GM18870 (cell line): ENCODE measurements around the gene PTPRH.

Experiments
- ATAC-seq: cut with Tn5 transposase; IDR thresholded peaks from one replicate; pipeline ENCODE4 v1.9.1; 2021; ENCODE audit warnings: moderate library complexity; ENCODE audit not compliant: unreplicated experiment

Gene PTPRH, protein sequence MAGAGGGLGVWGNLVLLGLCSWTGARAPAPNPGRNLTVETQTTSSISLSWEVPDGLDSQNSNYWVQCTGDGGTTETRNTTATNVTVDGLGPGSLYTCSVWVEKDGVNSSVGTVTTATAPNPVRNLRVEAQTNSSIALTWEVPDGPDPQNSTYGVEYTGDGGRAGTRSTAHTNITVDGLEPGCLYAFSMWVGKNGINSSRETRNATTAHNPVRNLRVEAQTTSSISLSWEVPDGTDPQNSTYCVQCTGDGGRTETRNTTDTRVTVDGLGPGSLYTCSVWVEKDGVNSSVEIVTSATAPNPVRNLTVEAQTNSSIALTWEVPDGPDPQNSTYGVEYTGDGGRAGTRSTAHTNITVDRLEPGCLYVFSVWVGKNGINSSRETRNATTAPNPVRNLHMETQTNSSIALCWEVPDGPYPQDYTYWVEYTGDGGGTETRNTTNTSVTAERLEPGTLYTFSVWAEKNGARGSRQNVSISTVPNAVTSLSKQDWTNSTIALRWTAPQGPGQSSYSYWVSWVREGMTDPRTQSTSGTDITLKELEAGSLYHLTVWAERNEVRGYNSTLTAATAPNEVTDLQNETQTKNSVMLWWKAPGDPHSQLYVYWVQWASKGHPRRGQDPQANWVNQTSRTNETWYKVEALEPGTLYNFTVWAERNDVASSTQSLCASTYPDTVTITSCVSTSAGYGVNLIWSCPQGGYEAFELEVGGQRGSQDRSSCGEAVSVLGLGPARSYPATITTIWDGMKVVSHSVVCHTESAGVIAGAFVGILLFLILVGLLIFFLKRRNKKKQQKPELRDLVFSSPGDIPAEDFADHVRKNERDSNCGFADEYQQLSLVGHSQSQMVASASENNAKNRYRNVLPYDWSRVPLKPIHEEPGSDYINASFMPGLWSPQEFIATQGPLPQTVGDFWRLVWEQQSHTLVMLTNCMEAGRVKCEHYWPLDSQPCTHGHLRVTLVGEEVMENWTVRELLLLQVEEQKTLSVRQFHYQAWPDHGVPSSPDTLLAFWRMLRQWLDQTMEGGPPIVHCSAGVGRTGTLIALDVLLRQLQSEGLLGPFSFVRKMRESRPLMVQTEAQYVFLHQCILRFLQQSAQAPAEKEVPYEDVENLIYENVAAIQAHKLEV

DNA sequence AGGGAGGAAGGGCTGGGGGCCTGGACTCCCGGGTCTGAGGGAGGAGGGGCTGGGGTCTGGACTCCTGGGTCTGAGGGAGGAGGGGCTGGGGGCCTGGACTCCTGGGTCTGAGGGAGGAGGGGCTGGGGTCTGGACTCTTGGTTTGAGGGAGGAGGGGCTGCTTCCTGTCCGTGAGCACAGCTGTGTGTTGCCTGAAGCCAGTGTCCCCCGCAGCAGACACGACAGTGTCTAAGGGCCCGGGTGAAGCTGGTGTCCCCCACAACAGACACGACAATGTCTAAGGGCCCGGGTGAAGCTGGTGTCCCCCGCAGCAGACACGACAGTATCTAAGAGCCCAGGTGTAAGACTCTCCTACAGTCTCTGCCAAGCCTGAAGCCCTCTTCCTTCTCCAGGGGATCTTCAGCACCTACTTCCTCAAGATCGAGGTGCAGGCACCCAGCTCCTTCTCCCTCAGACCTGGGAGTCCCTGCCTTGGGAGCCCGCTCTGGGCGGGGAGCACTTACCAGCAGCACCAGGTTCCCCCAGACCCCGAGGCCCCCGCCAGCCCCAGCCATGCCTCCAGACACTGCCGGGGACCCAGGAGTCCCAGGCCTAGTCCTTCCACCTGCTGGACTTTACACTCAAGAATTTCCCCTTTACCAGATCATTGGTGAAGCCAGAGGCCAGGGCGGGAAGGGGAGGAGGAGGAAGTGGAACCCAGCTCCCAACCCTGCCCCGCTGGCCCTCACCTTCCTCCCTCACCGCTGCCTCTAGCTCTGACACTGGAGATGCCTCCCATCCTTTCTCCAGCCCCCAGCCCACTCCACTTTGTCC, at the start of gene PTPRH:
PTPRH (minus strand) TSS at position 622 of the 813 bp plus-strand sequence; CDS start at position 554, 68 bp downstream.
- ATAC-seq: no peak

GRCh38 chr19:55258476-55258827, 49.2 kb upstream of the PTPRH start:
- no peak for ATAC-seq

GRCh38 chr19:55257461-55258420, 48.4 kb upstream of the PTPRH start:
- ATAC-seq: no peak

DNA sequence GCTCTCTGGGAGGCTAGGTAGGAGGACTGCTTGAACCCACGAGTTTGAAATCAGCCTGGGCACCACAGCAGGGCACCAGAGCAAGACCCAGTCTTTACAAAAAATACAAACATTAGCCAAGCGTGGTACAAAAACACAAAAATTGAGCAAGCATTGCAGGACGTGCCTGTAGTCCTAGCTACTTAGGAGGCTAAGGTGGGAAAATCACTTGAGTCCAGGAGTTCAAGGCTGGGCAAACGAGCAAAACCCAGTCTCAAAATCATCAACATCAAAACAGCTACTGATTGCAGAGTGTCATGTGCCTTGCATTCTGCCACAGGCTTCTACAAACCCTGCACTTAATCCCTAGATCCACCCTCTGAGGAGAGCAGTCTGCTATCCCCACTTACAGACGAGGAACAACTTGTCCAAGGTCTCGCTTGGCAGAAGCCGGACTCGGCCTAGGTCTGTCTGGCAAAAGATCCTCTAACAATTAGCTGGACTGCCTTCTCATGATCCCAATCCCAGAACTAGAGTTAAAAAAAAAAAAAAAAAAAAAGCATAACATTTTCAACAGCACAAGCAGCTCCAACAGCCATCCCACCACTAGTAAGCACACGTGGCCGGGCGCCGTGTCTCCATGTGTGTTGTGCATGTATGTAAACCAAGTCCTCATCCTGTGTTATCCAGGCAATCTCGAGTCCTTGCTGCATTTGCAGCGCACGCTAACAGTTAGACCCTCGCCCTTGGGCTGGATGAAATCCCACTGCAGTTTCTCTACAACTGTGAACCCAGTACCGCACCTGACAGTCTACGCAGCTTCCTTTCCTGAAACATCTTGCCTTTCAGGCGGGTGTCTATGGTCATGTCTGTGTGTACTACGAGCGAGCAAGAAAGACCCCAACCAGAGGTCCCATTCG, 47.5 kb upstream of the PTPRH start:
- no peak for ATAC-seq

DNA sequence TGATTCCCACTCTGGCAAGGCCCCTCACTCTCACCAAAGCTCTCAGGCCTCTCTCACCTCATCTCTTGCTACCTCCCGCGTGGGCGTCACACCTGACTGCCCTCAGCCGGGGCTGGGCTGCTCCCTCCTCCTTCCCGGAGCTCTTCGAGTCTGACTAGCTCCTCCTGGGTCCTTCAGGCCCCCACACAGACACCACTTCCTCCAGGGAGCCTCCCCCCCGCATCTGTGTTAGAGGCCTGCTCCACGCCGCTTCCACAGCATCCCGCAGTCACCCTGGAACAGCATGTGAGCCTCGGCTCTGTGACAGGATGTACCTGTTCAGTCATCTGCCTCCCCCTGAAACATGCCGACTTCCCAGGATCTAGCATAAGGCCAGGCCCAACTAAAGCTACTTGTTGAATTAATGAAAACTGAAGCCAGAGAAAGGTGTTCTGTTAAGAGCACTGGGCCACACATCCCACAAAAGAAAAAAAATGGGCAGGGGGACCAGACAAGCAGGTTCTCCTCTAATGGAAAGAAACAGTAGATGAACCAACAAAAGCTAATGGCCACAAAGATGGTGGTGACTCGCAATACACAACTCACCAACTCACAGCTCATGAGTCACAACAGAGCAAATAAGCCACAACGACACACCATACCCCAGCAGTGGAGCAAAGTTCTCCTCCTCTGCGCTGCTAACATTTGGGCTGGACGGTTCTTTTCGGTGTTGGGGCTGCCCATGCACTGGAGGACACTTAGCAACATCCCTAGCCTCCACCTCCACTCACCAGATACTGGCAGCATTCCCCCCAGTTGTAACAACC, 46.5 kb upstream of the PTPRH start:
- ATAC-seq: no peak

DNA sequence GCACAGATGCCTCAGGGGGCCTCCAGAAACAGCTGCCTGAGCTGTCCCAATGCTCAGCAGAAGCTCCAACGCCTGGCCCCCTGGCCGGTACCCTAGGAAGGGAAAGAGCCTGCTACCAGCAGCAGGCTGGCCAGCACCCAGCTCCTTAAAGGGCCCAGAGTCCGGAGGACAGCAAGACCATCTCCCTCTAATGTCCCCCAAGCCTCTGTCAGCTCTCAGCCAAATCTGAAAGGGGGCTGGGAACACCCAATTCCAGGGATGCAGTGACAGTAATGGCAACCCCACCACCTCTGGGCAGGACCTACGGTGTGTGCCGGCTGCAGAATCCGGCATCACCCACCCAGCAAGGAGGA, 45.3 kb upstream of the PTPRH start:
- no peak for ATAC-seq

DNA sequence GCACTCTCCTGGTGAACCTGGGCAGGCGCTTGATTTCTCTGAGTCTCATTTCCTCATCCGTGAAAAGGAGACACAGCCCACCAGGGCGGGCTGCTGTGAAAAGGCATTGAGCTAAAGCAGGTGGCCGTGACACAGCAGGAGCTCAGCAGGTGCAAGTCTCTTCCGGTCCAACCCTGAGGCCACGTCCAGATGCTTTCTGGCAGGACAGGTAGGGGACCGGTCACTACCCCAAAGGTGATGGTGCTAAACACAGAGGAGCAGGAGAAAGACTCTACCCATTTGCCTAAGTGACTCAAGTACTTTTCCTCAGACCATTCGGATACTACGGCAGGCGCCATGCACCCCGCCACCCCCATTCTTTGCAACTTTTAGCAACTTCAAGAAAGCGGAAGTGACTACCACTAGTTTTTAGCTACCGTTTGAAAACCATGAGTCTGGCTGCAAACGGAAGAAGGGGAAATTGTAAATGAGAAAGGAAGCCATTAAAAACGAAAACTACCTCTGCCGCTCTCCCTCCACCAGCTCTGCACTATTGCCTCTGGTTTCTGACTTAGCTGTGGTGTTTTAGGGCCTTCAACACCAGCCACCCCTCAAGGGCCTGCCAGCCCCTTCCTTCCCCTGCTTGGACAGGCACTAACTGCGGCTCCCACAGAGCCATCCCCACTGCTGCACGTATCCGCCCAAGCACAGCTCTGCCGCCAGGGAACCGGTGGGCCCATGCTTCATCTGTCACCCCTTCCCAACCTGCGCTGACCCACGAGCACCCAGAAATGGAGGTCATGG, 44.7 kb upstream of the PTPRH start:
- no peak for ATAC-seq

GRCh38 chr19:55252760-55253663, 43.7 kb upstream of the PTPRH start:
- ATAC-seq: no peak

DNA sequence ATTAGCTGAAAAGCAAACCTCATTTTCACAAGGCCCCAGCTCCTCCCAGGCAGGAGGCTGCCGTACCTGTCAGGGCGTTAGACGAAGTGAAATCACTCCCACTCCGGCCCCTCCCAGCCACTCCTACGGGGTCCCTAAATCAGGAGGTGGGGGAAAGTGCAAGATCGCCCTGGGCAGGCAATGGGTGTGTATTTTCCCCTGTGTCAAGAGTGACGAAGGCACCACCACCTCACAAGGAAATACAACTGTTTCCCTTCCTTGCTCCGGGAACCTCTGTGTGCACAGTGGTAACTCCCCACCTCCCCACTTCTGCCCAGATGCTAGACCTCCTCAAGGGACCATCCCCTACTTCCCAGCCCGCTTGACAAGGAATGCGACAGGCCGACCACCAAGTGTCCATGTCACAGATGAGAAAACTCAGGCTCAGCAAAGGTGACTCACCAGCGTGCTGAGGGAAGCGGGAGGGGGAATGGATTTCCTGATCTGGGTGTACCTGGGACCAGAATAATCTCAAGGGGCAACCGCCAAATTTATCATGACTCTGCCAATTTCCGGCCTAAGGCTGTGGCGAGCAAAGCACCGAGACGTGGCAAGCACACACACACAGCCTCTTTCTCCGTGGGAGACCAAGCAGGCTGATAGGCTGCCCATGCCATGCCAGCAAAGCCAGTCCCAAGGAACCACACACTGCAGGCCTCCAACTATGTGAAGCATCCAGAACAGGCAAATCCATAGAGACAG, 42.2 kb upstream of the PTPRH start:
- no peak for ATAC-seq

DNA sequence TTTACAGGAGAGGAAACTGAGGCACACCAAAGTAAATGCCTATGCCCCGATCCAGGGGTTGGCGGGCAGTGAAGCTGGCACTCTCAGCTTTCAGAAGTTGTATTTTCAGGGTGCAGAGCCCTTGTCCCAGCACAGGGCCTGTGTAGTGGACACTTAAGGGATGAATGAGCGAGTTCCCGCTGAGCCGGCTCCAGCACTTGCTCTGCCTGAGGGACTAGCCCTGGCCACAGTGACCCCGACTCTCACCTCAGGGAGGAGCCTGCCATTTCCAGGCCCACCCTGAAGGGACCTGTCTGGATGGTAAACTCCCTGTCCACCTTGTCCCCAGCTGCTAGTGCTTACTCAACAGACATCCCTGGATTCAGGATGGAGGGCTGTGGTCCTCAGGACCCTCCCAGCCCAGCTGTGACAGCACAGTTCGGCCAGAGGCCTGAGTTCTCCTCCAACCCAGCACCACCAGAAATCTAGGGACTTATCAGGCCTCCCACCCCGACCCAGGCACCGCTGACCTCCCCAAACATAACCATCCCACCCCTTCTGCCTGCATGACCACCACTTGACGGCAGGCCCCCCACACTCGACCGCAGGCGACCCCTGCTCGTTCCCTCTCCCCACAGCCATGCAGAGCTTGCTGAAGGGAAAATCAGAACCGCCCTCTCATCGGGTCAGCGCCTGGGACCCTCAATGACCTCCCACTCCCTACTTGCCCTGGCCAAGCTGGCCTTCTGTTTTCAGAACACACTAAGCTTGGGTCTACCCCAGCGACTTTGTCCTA, 41.1 kb upstream of the PTPRH start:
- no peak for ATAC-seq

DNA sequence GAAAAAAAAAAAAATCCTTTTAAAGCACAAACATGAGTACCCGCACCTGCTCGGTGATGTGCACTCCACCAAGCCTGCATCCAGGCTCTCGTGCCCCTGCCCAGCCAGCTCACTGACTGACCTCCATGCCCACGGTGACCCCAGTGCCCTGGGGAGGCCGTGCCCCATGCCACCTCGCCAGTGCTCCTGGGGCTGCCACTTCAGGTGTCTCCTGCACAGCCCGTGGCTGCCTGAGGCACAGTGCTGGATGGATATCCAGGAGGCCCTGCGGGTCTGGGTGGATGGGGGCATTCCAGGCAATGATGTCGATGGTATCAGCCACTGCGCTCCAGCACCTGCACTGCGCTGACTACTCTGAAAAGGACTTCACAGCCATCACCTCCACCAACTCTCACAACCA, 40.5 kb upstream of the PTPRH start:
- ATAC-seq: no peak

GRCh38 chr19:55248704-55249103, 39.4 kb upstream of the PTPRH start:
- ATAC-seq: no peak

DNA sequence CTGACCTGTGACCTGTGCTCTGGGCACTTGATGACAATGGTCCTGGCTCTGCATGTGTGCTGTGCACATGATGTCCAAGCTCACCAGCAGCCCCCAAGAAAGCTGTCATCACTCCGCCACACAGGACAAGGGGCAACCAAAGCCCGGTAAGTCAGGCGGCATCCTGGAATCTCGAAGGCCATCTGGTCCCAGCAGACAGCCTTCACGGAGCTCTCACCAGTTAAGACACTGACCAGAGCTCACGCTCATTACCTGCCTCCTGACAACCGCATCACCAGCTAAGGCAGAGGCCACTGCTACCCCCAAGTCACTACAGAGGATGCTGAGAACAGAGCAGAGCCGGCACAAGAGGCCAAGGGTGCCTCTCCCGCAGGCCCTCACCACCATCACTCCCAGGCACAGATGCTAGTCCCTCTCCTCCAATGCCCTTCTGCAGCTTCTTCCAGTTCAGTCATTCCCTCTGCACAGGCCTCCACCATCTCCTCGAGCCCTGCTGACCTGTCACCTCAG, 38.9 kb upstream of the PTPRH start:
- no peak for ATAC-seq

- no peak for ATAC-seq
Measured at GRCh38 chr19:55247621-55248099, 38.4 kb upstream of the PTPRH start.
